CD4-positive, alpha-beta T cell treated with Interferon alpha-2 for 1 hour (primary cell): ENCODE measurements around the gene ZNF653.
A peak's percentile ranks its signal among the peaks of the same experiment; 100 is the strongest.
"Not testable (repeated sequence)": the region's sequence is repeated elsewhere in the genome, so short reads cannot be mapped to it uniquely, and the experiment has no call there.

Experiments
- DNase-seq, 2 donors: peaks; one replicate each; pipeline ENCODE4 v3.0.0-alpha.2; 2020 to 2022

The ZNF653 gene

DNA sequence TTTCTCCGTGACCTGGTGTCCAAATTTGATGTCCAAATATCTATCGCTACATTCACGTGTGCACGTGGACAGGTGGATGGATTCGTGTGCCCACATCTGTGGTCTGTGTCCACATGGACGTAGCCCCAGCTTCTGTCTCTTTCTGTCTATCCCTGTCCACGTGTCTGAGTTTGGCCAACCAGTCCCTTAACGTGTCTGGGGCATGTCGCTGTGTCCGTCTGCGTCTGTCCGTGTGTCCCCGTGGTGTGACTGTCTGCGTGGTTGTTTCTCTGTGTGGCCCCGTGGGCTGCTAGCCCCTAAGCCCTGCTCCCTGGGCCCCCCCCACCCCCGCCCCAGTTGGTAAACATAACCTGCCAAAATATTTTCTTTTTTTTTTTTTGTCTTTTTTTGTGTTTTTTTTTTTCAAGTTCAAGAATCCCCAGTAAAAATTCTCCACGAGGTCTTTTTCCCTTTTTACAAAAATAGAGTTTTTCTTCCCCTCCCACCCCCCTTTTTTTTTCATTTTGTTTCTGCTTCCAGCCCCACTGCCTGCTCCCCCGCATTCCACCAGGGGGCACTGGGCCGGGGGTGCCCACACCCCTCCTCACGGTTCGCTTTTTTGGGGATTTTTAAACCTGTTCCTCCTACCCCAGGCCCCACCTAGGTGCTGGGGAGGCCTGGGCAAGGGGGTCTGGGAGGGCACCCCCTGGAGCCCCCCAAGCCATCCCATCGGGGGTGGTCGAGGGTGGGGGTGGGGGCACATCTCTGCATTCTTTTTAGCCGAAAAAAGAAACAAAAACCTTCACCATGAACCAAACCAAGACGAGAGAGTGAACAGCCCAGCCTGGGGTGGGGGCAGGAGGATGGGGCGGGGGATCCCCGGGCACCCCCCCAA is 51.9 kb downstream of the ZNF653 start:
- DNase-seq: peak in 1 of 2 donors; percentile 16

DNA sequence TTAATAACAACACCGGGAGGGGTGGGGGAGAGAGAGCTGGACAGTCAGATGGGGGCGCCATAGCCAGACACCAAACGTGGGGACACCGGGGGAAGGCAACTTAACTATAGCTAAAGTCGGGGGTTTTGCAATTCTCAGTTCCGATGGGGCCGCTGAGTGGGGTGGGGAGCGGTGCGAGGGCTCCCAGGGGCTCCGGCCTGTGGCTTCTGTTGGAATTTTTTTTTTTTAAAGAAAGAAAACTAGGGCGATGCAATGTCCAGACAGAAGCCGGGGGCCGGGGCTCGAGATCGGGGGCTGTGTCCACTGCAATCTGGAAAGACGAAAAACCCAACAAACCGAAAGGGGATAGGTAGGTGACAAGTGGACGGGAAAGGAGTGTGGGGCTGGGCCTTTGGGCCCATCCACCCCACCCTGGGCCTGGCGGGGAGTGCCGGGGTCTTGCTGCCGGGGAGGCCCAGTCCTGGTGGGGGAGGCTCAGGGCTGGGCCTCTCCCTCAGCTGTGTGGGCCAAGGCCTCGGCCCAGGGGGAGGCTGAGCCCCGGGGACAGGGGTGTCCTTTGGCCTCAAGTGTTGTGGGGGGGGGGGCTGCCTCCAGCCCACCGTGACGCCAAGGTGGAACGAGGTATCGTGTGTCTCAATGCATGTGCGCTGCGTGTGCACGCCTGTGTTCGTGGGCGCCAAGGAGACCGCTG is 52.9 kb downstream of the ZNF653 start:
- DNase-seq: no peak

DNA sequence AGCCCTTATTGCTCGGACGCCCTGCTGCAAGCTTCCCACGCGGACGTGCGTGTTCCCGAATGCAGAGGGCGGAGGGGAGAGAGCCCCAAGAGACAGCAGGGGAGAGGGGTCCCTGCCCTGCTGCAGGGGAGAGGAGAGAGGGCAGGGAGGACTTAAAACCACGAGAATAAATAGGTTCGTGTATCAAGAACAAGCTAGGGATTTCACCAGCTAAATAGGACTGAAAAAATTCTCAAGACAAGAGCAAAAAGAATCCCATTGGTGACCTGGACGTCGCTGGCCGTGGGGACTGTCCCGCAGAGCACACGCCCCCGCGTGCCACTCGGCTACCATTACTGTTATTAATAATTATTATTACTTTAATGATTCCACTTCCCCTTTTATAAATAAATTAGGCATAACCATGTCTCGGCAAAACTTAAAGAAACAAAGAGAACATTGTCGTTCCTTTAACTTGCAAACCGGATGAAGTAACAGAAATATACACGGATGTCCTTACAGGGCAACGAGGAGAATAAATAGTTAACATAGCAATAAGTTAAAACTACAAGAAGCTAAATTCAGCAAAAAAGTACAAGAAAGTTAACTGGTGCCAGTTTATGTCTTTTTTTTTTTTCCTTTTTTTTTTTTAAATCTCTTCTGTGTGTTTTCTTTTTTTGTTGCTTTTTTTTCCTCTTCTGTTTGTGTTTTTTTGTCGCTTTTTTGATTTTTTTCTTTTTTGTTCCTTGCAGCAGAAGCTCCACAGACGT is 53.6 kb downstream of the ZNF653 start:
- DNase-seq: no peak

DNA sequence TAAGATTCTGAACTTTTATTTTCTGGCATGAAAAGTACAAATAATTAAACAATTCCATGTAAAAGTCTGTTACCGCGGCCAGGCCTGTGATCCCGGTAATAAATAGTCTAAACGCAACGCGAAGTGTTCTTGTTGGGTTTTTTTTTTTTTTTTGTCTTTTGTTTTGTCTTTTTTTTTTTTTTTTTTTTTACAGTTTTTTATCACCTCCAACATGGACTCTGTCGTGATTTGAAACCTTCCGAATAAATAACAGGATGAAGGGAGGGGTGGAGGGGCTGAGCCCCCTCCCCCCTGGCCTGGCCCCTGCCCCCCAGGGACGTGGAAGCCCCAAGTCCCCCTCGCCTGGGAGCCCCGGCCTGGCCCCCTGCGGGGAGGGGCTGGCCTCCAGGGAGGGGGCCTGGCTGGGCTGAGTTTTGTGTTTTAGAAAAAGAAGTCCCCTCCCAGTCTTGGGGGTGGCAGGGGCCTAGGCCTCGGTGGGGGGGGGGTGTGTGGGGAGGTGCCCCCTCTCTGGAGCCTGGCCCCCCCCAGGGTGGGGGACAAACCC is 54.2 kb downstream of the ZNF653 start:
- no peak for DNase-seq

DNA sequence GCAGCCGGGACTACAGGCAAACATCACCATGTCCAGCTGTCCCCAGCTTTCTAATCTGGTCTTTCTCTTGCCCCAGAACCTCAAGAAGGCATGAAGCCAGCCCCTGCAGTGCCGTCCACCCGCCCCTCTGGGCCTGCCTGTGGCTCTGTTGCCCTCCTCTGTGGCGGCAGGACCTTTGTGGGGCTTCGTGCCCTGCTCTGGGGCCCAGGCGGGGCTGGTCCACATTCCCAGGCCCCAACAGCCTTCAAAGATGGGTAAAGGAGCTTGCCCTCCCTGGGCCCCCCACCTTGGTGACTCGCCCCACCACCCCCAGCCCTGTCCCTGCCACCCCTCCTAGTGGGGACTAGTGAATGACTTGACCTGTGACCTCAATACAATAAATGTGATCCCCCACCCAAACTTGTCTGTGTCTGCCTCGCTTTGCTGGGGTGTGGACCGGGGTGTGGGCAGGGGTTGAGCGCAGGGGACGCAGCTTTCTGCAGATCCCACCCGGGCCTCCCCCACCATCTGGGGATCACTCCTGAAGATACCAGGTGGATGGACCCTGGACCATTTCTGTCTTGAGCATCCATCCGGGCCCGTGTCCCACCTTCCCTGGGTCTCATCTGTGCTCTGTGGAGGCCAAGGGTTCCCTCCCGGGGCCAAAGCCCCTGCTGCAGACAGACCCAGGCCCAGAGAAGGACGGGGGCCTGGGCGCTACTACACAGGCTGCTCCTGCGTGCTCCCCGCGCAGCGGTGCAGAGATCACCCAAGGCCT is 54.9 kb downstream of the ZNF653 start:
- no peak for DNase-seq

DNA sequence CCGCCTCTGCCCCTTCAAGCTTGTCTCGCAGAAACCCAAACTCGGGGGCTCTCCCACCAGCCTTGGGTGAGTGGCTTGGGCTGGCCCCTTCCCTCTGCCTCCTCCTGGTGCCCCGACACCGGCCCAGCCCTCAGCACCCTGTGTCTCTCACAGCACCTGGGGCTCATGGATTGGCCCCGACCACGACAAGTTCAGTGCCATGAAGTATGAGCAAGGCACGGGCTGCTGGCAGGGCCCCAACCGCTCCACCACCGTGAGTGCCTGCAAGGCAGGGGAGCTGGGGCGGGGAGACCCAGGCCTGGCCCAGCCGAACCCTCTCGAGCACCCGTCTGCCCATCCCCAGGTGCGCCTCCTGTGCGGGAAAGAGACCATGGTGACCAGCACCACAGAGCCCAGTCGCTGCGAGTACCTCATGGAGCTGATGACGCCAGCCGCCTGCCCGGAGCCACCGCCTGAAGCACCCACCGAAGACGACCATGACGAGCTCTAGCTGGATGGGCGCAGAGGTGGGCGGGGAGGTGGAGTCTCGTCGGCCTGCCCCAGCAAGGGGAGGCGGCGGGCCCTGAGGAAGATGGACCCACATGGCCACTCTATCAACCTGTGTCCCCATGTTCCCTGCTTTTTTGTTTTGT is 56.6 kb downstream of the ZNF653 start:
- no peak for DNase-seq

DNA sequence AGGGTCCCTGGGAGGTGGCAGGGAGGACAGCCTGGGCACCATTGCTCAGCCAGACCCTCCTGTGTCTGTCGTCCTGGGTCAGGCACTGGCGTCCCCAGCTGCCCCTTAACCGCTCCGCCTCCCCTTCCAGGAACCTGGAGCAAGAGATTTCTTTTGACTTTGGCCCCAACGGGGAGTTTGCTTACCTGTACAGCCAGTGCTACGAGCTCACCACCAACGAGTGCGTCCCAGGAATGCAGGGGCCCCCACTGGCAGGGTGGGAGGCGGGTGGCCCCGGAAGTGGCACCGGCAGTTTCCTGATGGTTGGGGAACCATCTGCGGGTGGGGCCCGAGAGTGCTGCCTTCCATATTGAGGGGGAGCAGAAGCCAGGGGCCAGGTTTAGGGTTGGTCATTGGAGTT is 57.2 kb downstream of the ZNF653 start:
- no peak for DNase-seq

DNA sequence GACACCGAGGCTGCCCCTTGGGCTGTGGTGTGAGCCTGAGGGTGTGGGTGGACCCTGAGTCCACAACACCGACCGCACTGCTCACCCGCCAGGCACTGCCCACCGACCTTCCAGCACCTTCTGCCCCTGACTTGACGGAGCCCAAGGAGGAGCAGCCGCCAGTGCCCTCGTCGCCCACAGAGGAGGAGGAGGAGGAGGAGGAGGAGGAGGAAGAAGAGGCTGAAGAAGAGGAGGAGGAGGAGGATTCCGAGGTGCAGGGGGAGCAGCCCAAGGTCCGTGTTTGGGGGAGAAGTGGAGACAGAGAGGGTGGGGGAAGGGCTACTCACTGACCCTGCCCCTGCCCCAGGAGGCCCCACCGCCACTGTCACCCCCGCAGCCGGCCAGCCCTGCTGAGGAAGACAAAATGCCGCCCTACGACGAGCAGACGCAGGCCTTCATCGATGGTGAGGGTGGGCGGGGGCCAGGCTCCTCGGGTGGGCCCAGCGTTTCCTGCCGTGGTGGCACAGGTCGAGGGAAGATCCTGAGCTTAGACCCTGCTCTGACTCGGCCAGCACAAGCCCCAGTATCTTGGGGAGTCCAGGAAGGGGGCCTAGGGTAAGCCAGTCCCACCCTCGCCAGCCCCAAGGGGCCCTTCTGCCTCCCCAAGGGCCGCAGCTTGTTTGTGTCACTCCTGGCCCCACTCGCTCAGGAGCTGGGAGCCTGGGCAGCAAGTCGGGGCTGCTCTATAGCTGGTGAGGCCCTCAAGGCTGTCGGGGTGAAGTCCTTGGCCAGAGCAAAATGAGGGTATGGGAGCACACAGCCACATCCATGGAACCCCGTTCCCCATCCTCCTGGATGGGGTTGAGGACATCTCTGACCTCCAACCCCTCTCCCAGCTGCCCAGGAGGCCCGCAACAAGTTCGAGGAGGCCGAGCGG is 58.0 kb downstream of the ZNF653 start:
- DNase-seq: no peak

DNA sequence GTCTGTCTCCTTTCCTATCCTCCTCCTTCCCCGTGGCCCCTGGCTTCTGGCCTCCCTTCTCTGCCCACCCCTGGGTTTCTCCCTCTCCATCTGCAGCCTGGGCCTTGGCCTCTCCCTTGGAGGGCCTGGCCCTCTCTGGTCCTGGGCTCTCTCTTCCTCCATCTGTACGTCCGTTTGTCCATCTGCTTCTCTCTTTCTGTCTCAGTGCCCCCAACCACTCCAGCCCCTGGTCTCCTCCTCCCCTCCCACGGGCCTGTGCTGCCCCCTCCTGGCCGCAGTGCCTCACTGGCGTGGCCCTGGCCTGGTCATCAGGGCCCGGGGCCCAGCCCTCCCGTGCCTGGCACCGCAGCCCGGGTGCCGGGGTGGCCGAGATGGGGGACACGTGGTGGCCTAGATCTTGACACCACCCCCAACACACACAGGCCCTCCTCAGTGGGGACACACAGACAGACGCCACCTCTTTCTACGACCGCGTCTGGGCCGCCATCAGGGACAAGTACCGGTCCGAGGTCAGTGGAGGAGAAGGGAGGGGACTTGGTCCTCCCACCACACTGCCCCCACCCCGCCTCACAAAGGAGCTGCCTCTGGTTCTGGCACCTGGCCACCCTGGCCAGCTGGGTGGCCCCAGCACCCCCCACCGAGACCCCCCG is 58.9 kb downstream of the ZNF653 start:
- peak; percentile 39 to 52 for DNase-seq

DNA sequence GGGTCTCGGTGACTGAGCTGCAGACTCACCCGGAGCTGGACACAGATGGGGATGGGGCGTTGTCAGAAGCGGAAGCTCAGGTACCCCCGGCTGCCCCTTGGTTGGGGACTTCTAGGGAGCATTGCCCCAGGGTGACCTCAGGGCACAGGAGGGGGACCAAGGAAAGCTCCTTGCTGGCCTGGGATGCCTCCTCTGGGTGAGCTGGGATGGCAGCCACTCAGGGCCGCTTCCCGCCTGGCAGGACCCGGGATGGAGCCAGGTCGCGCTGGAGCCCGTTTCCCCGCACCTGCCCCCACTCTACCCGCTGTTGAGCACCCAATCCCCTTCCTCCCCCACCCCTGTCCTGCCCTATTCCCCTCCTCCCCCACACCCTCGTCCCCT is 59.4 kb downstream of the ZNF653 start:
- DNase-seq: no peak

DNA sequence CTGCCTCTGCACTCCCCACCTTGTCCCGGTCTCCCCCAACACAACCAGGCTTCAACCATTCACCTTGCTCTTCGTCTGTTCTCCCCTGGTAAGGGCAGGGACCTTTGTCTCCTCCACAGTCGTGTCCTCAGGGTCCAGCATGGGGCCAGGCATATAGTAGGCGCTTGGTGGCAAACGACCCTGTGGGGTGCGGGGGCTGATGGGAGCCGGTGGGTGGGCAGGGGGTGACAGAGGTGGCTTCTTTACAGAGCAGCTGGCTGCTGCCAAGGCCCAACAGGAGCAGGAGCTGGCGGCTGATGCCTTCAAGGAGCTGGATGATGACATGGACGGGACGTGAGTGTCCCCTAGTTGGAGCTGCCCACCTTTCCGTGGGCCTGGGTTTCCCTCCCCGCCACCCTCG is 60.5 kb downstream of the ZNF653 start:
- DNase-seq: no peak

DNA sequence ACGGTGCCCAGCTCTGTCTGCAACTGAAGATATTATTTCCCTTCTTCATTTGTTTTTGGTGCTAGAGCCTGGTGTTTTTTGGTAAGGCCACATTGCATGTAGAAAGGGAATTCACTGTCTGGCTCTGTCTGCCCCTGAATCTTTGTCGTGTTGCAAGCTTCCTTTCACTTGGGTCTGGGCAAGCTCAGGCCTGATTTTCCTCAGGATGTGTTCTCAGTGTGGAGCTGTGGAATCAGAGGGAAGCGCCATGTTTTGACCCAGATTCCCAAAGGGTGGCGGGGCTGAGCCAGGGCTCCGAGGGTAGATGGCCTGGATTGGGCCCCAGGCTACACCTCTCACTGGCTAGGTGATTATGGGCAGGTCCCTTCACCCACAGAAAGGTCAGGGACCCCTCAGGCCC is 61.6 kb downstream of the ZNF653 start:
- DNase-seq: no peak

DNA sequence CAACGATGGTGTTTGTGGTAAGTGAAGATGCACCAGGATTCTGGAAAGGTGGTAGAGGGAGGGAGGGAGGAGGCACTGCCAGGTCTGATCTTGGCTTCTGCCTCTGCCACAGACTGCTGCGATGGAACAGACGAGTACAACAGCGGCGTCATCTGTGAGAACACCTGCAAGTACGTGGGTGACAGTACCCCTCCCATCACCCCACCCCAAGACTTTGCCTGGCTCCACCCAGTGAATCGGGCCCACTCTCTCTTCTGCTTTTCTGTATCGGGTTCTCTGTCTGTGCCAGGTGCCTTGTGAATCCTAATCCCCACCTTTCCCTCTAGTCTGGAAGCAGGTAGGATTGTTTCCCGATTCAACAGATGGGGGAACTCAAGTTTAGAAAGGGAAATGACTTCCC is 67.7 kb downstream of the ZNF653 start:
- DNase-seq: peak in 1 of 2 donors; percentile 68

DNA sequence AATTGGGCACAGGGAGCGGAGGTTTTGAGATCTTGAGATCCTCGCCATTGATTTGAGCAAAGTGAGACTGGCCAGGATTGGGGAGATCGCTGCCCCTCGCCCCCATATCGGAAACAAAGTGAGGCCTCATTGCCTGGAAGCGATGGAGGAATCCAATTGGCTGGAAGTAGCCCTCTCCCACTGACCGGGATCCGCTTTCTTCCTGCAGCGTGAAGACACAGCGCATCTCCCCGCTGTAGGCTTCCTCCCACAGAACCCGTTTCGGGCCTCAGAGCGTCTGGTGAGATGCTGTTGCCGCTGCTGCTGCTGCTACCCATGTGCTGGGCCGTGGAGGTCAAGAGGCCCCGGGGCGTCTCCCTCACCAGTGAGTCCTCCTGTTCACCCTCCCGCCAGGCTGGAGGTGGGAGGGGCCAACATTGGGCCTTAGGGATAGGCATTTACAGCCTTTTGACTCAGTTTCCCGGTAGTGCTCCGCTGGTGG is 69.8 kb downstream of the ZNF653 start:
- no peak for DNase-seq

DNA sequence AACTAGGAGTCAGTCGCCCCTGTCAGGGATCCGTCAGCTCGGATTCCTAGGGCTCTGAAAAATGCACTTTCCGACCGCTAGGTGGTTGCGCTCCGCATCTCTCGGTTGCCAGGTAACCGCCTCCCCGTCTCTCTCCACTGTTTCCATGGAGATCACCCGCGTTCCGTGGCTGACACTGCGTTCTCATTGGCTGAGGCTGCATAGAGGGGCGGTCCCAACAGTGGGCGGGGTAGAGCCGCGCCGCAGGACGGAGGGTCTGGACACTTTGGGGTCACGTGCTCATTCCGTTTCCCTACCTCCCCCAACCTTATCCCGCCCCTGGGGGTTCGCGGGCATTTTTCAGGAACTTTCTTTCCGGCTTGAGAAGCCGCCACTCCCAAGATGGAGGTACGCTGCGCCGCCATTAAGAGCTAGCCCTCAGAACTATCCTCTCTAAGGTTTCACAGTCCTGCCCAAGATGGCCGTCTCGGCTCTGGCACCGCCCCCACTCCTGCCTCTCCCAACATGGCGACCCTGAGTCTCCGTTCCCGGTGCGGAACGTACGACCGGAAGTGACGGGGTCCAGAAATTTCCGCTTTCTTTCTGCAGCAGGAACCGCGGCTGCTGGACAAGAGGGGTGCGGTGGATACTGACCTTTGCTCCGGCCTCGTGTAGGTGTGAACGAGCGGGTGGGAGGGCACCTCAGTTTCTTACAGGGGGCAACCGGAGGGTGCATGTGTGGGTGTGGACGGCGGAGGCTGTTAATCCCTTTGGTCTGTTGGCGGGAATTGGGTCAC is 70.4 kb downstream of the ZNF653 start, which contains the start of the genes ODAD3 and PRKCSH:
Gene ODAD3, minus strand, starts transcription at position 65 of the 776 bp plus-strand sequence. CDS start 105 bp downstream, outside the sequence.
Gene PRKCSH, plus strand, starts transcription at position 579 of the 776 bp plus-strand sequence. CDS start 483 bp downstream, outside the sequence.
- peak; percentile 99 for DNase-seq

DNA sequence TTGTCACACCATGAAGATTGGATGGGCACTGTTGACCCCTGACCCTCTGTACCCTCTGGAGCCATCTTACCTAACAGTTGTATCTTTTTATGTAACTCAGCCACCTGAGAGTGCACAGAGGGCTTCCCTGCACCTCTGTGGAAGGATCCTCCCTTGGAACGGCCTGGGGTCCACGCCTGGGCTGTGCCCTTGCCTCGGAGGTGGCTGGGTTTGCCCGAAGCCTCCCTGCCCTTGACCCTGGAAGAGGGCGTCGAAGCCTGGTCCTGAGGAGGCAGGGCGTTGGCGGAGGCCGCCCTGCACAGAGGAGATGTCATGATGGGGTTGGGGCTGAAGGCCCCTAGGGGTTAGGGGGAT is 71.0 kb downstream of the ZNF653 start:
- no peak for DNase-seq

DNA sequence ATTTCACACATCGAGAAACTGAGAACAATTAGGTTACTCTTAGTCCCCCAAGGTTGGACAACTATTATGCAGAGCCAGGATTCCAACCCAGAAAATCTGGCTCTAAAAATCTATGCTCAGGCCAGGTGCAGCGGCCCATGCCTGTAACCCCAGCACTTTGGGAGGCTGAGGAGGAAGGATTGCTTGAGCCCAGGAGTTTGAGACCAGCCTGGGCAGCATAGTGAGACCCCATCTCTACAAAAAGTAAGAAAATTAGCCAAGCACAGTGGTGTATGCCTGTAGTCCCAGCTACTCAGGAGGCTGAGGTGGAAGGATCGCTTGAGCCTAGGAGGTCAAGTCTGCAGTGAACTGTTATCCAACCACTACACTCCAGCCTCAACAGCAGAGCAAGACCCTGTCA is 72.1 kb downstream of the ZNF653 start:
- not testable (repeated sequence) for DNase-seq
